ENCODE measurements around the gene POLR3GL. TPM values are rescaled to one million over a fixed set of nuclear protein-coding genes. Genes with fewer than 3 reads are reported as not detected.
A peak's percentile ranks its signal among the peaks of the same experiment; 100 is the strongest.
"Not testable (repeated sequence)": the region's sequence is repeated elsewhere in the genome, so short reads cannot be mapped to it uniquely, and the experiment has no call there.

The POLR3GL gene, protein sequence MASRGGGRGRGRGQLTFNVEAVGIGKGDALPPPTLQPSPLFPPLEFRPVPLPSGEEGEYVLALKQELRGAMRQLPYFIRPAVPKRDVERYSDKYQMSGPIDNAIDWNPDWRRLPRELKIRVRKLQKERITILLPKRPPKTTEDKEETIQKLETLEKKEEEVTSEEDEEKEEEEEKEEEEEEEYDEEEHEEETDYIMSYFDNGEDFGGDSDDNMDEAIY
- 25.8 and 26.0 TPM in 2 replicates for total RNA-seq (2014; rRNA removed; shearing (Covaris generic))
- 26.6 and 34.6 TPM in 2 replicates for polyA plus RNA-seq (2015; cell fraction: cytosol; rRNA removed)
- 38.5 and 43.6 TPM in 2 replicates for polyA plus RNA-seq (2015; cell fraction: nucleus; rRNA removed)

- in situ Hi-C loops (cut with HindIII; ENCODE audit: low pct_unique_long_range_greater_than_20kb, low sequenced_read_pairs) = no loop called here
- peak; percentile 98 for DNase-seq (ENCODE audit: low read depth, low spot score)
Observed at GRCh38 chr1:145964328-145965118, at the start of gene POLR3GL, which contains the start of gene ANKRD34A. Gene POLR3GL, plus strand, starts transcription at chr1:145964690. Its CDS starts 10,176 bp downstream, at chr1:145974866. Gene ANKRD34A, minus strand, starts transcription at chr1:145964575. Its CDS starts 2,816 bp downstream, at chr1:145961759.

- DNase-seq (ENCODE audit: low read depth, low spot score) = no peak
- in situ Hi-C loops (cut with HindIII; ENCODE audit: low pct_unique_long_range_greater_than_20kb, low sequenced_read_pairs) = no loop called here
Observed at GRCh38 chr1:145916745-145917144, 47.7 kb upstream of the POLR3GL start.

- in situ Hi-C loops (cut with HindIII; ENCODE audit: low pct_unique_long_range_greater_than_20kb, low sequenced_read_pairs) = no loop called here
- DNase-seq (ENCODE audit: low read depth, low spot score) = no peak
Observed at GRCh38 chr1:145917595-145917994, 46.9 kb upstream of the POLR3GL start.

DNA sequence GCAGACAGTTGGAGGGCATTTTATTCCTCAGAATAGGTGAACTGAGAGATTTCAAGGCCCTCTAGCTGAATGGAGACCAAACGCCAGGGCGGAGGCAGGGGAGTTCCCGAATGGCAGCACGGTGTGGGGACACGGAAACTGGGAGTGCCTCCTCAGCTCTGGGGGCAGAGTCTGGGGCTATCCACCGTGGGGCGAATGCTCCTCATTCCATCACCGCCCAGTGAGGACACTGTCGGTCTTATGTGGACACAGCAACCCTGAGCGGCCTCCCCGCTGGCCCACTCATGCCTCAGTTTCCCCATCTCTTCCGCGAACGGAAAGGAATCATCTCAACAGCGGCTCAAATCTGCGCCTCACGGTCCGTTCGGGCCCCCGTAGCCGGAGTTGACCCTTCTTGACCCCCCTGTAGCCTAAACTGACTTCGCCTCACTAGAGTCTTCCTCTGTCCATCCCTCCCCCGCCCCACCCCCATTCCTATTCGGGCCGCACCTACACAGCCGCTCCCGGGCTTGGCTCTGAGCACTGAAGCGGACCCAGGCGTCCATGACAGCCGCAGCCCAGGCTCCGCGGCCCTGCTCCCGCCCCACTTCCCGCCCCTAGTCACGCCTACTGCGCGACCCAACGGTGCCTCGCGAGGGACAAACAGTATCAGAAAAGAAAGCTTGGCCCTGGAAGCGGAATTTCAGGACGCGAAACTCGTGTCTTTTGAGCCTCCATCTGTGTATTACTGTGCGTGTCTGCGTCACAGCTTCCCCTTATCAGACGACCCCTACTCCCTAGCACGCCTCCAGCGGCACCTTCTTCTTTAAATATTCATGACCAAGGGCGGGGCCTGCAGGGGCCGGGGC, 46.1 kb upstream of the POLR3GL start, which contains the start of gene PEX11B:
TSS of gene PEX11B (minus strand) at position 574 of the 848 bp plus-strand sequence. CDS start at position 545, 29 bp downstream.
- DNase-seq (ENCODE audit: low read depth, low spot score) = peak; percentile 92
- in situ Hi-C loops (cut with HindIII; ENCODE audit: low pct_unique_long_range_greater_than_20kb, low sequenced_read_pairs) = no loop called here

- peak; percentile 55 for DNase-seq (ENCODE audit: low read depth, low spot score)
- in situ Hi-C loops (cut with HindIII; ENCODE audit: low pct_unique_long_range_greater_than_20kb, low sequenced_read_pairs) = no loop called here
Observed at GRCh38 chr1:145918992-145919939, 45.2 kb upstream of the POLR3GL start.

DNA sequence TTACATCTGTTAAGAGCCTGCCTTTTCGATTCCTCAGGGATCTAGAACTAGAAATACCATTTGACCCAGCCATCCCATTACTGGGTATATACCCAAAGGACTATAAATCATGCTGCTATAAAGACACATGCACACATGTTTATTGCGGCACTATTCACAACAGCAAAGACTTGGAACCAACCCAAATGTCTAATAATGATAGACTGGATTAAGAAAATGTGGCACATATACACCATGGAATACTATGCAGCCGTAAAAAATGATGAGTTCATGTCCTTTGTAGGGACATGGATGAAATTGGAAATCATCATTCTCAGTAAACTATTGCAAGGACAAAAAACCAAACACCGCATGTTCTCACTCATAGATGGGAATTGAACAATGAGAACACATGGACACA, 44.2 kb upstream of the POLR3GL start:
- DNase-seq (ENCODE audit: low read depth, low spot score); in situ Hi-C loops (cut with HindIII; ENCODE audit: low pct_unique_long_range_greater_than_20kb, low sequenced_read_pairs): not testable (repeated sequence)

GRCh38 chr1:145922266-145922665, 42.2 kb upstream of the POLR3GL start:
- no peak for DNase-seq (ENCODE audit: low read depth, low spot score)
- in situ Hi-C loops (cut with HindIII; ENCODE audit: low pct_unique_long_range_greater_than_20kb, low sequenced_read_pairs) = no loop called here

- no peak for DNase-seq (ENCODE audit: low read depth, low spot score)
- in situ Hi-C loops (cut with HindIII; ENCODE audit: low pct_unique_long_range_greater_than_20kb, low sequenced_read_pairs) = no loop called here
Observed at GRCh38 chr1:145926686-145927062, 37.8 kb upstream of the POLR3GL start.

GRCh38 chr1:145927063-145927886, 37.2 kb upstream of the POLR3GL start, which contains the start of gene RBM8A:
Gene RBM8A, minus strand, starts transcription at chr1:145927484. Its CDS starts 58 bp downstream, at chr1:145927426.
- in situ Hi-C loops (cut with HindIII; ENCODE audit: low pct_unique_long_range_greater_than_20kb, low sequenced_read_pairs) = no loop called here
- peak; percentile 100 for DNase-seq (ENCODE audit: low read depth, low spot score)

GRCh38 chr1:145927916-145928643, 36.4 kb upstream of the POLR3GL start:
- in situ Hi-C loops (cut with HindIII; ENCODE audit: low pct_unique_long_range_greater_than_20kb, low sequenced_read_pairs) = no loop called here
- DNase-seq (ENCODE audit: low read depth, low spot score) = no peak

- in situ Hi-C loops (cut with HindIII; ENCODE audit: low pct_unique_long_range_greater_than_20kb, low sequenced_read_pairs); DNase-seq (ENCODE audit: low read depth, low spot score): not testable (repeated sequence)
Observed at GRCh38 chr1:145932522-145933009, 31.9 kb upstream of the POLR3GL start.

DNA sequence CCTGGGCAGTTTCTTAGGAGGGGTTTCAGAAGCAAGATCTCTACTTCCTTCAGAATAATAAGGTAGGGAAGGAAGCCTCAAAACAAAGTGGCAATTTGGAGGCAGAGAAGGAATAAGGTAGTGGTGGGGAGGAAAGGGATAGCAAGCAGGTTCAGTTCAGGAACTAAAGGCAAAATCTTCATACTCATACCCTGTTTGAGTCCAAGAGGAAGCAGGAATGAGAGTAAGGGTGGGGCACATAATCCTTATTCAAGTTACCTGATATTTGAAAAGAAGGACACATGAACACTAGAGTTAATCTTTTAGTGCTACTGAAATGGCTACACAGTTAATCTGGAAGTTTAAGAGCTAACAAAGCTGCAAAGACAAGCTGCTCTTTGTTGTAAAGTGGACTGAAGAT, 28.8 kb upstream of the POLR3GL start:
- no peak for DNase-seq (ENCODE audit: low read depth, low spot score)
- in situ Hi-C loops (cut with HindIII; ENCODE audit: low pct_unique_long_range_greater_than_20kb, low sequenced_read_pairs) = no loop called here

- DNase-seq (ENCODE audit: low read depth, low spot score) = peak; percentile 79
- in situ Hi-C loops (cut with HindIII; ENCODE audit: low pct_unique_long_range_greater_than_20kb, low sequenced_read_pairs) = no loop called here
Observed at GRCh38 chr1:145936247-145936646, 28.2 kb upstream of the POLR3GL start.

- no peak for DNase-seq (ENCODE audit: low read depth, low spot score)
- in situ Hi-C loops (cut with HindIII; ENCODE audit: low pct_unique_long_range_greater_than_20kb, low sequenced_read_pairs) = no loop called here
Observed at GRCh38 chr1:145937436-145937835, 27.1 kb upstream of the POLR3GL start.

DNA sequence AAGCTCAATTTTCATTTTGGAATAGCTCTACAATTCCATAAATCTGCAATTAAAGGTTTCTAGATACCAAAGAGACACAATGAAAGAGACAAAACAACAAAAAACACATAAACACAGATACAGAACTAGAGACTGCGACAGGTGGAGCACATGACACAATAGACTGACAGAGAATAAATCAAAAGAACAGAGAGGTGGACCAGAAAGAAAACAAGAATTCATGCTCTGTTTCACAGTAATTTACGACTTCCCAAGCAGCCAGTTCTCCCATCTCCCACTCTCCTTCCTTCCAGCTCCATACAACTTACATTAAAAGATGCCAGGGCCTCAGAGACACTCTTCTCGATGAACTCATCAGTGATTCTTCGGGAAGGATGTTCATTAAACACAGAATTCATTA, 22.1 kb upstream of the POLR3GL start:
- in situ Hi-C loops (cut with HindIII; ENCODE audit: low pct_unique_long_range_greater_than_20kb, low sequenced_read_pairs) = no loop called here
- DNase-seq (ENCODE audit: low read depth, low spot score) = no peak
